Natural killer cell (primary cell): ENCODE data around the gene MTMR6. TPM values are rescaled to one million over a fixed set of nuclear protein-coding genes. Genes with fewer than 3 reads are reported as not detected.

ENCODE experiments used
- ATAC-seq, 3 donors: fragments of 150-1000 bp in 2 of 3; fragments of 200-7000 bp in 1 of 3; cut with Tn5 transposase; 1 replicate in 1 of 3; 2 replicates in 2 of 3; pipeline ENCODE4 v1.10.0; 2021; ENCODE audit warnings: mild to moderate bottlenecking in 2 of 3, moderate library complexity in 2 of 3
- DNase-seq, 2 donors: peaks; one replicate each; pipeline versions ENCODE4 v3.0.0 to v3.0.0-alpha.2; 2013 to 2021; ENCODE audit warnings: mixed read lengths in 1 of 2
- H3K27ac ChIP-seq: one replicate; pipeline ENCODE4 v1.5.1; 2013; ENCODE audit warnings: mild to moderate bottlenecking, low read length
- H3K27me3 ChIP-seq: one replicate; pipeline ENCODE4 v1.6.1; 2013; ENCODE audit warnings: low read length; ENCODE audit not compliant: control insufficient read depth, insufficient read depth
- H3K36me3 ChIP-seq: one replicate; pipeline ENCODE4 v1.6.1; 2013; ENCODE audit warnings: low read length; ENCODE audit not compliant: control insufficient read depth, insufficient read depth
- H3K4me1 ChIP-seq: one replicate; pipeline ENCODE4 v1.6.1; 2013; ENCODE audit warnings: low read length; ENCODE audit not compliant: control insufficient read depth, insufficient read depth
- H3K4me3 ChIP-seq: one replicate; pipeline ENCODE4 v1.5.1; 2013; ENCODE audit warnings: low read length
- H3K9me3 ChIP-seq: one replicate; pipeline ENCODE4 v1.6.1; 2013; ENCODE audit warnings: low read length; ENCODE audit not compliant: control insufficient read depth, insufficient read depth
- H3K27ac Mint-ChIP-seq, 2 donors: one replicate each; pipeline ENCODE4 v1.8.0; 2022; ENCODE audit warnings: mild to moderate bottlenecking in 2 of 2, mixed read lengths in 2 of 2, moderate library complexity in 1 of 2
- H3K27me3 Mint-ChIP-seq, 2 donors: one replicate each; pipeline ENCODE4 v1.8.0; 2022; ENCODE audit warnings: low read depth in 2 of 2, mixed read lengths in 2 of 2
- H3K36me3 Mint-ChIP-seq: one replicate; pipeline ENCODE4 v1.8.0; 2022; ENCODE audit warnings: mixed read lengths
- H3K4me1 Mint-ChIP-seq, 2 donors: one replicate each; pipeline ENCODE4 v1.8.0; 2022; ENCODE audit warnings: mixed read lengths in 2 of 2
- H3K4me3 Mint-ChIP-seq: one replicate; pipeline ENCODE4 v1.8.0; 2022; ENCODE audit warnings: mild to moderate bottlenecking, moderate library complexity, mixed read lengths
- H3K9me3 Mint-ChIP-seq, 2 donors: one replicate each; pipeline ENCODE4 v1.8.0; 2022; ENCODE audit warnings: mixed read lengths in 2 of 2
- CTCF ChIP-seq: fragments of 200-600 bp; IDR thresholded peaks from one replicate; pipeline ENCODE4 v1.8.0; 2022; ENCODE audit warnings: antibody characterized with exemption
- WGBS: methylation state at CpG from one replicate; pipeline ENCODE4 v1.1.7; 2013; ENCODE audit warnings: missing lambda C conversion rate; ENCODE audit not compliant: insufficient coverage; 5-methylcytosine and 5-hydroxymethylcytosine counted together
- intact Hi-C: fragments of 100-400 bp; cut with micrococcal nuclease; formaldehyde crosslinking; loops from one replicate; pipeline ENCODE4 v1.14.2; 2022
- total RNA-seq, 4 donors: library from RNA; stranded (reverse); fragments of 120-200 nt in 1 of 4; gene quantifications; one replicate each; pipeline versions ENCODE4 v1.2.3 to v1.2.4, GENCODE V29; 2013 to 2022

The MTMR6 gene
- total RNA-seq, 3 donors from 2014 or later (not counting 1 experiment from before 2014, with no cell fraction given): 16.4 to 18.1 (median 17.3) TPM

- no peaks in the 10 kb centered on the region for H3K4me1 ChIP-seq
- H3K4me3 Mint-ChIP-seq: no peak overlapping the region
- H3K36me3 ChIP-seq: no peaks in the 10 kb centered on the region
- no peaks in the 10 kb centered on the region for H3K27me3 ChIP-seq
- peaks cover 0 to 7% of the 10 kb centered on the region in 2 donors for H3K27me3 Mint-ChIP-seq
- no peak overlapping the region for H3K27ac ChIP-seq
- no peaks in the 10 kb centered on the region for H3K9me3 Mint-ChIP-seq
- no peak overlapping the region for H3K27ac Mint-ChIP-seq
- H3K9me3 ChIP-seq: no peaks in the 10 kb centered on the region
- H3K4me1 Mint-ChIP-seq: peaks cover 9 to 12% of the 10 kb centered on the region in 2 donors
- no peaks in the 10 kb centered on the region for H3K36me3 Mint-ChIP-seq
- no peak for DNase-seq
- intact Hi-C loops: loop anchor here (2.0 kb wide), 1 partner anchor 141 kb away; no protein-coding TSS in a partner anchor
- no peak overlapping the region for H3K4me3 ChIP-seq
- no peak for ATAC-seq
- WGBS: 89% methylated on average over 1 of the region's 1 CpG
- no peak for TF ChIP-seq CTCF
These were observed 53.4 kb downstream of the MTMR6 start for GRCh38 chr13:25233861-25234260.

- Mint-ChIP-seq H3K4me3 (no peak overlapping the region), H3K9me3 (no peaks in the 10 kb centered on the region), H3K4me1 (peaks cover 9 to 12% of the 10 kb centered on the region in 2 donors), H3K27ac (no peak overlapping the region), H3K27me3 (peaks cover 0 to 9% of the 10 kb centered on the region in 2 donors), H3K36me3 (no peaks in the 10 kb centered on the region)
- H3K36me3 ChIP-seq: no peaks in the 10 kb centered on the region
- H3K9me3 ChIP-seq: no peaks in the 10 kb centered on the region
- intact Hi-C loops: loop anchor here (2.0 kb wide), 1 partner anchor 142 kb away; no protein-coding TSS in a partner anchor
- WGBS: 14% methylated on average over 2 of the region's 2 CpGs
- H3K27ac ChIP-seq: no peak overlapping the region
- DNase-seq: peak in 1 of 2 donors; percentile 45
- H3K4me1 ChIP-seq: no peaks in the 10 kb centered on the region
- TF ChIP-seq CTCF: peak; percentile 64
- peak in 2 of 3 donors; percentile 40 to 60 for ATAC-seq
- no peak overlapping the region for H3K4me3 ChIP-seq
- H3K27me3 ChIP-seq: no peaks in the 10 kb centered on the region
These were observed 54.3 kb downstream of the MTMR6 start for GRCh38 chr13:25232937-25233515.

GRCh38 chr13:25231517-25231916 is 55.8 kb downstream of the MTMR6 start:
- Mint-ChIP-seq H3K27me3 (peaks cover 0 to 12% of the 10 kb centered on the region in 2 donors), H3K9me3 (no peaks in the 10 kb centered on the region), H3K27ac (no peak overlapping the region), H3K4me3 (no peak overlapping the region), H3K36me3 (no peaks in the 10 kb centered on the region), H3K4me1 (peaks cover 7 to 9% of the 10 kb centered on the region in 2 donors)
- Histone ChIP-seq H3K27ac (no peak overlapping the region), H3K27me3 (no peaks in the 10 kb centered on the region), H3K9me3 (no peaks in the 10 kb centered on the region), H3K4me3 (no peak overlapping the region), H3K4me1 (no peaks in the 10 kb centered on the region), H3K36me3 (no peaks in the 10 kb centered on the region)
- no peak for DNase-seq
- 34% methylated on average over 5 of the region's 5 CpGs for WGBS
- intact Hi-C loops: no loop called here
- no peak for TF ChIP-seq CTCF
- ATAC-seq: no peak

- no peaks in the 10 kb centered on the region for H3K9me3 ChIP-seq
- no peaks in the 10 kb centered on the region for H3K36me3 Mint-ChIP-seq
- 92% methylated on average over 15 of the region's 15 CpGs for WGBS
- no peak for ATAC-seq
- TF ChIP-seq CTCF: no peak
- H3K27ac Mint-ChIP-seq: no peak overlapping the region
- peaks cover under 1% of the 10 kb centered on the region in 2 donors for H3K4me1 Mint-ChIP-seq
- intact Hi-C loops: no loop called here
- H3K27ac ChIP-seq: no peak overlapping the region
- H3K27me3 Mint-ChIP-seq: peaks cover 22 to 23% of the 10 kb centered on the region in 2 donors
- no peak overlapping the region for H3K4me3 ChIP-seq
- no peak for DNase-seq
- H3K36me3 ChIP-seq: no peaks in the 10 kb centered on the region
- no peaks in the 10 kb centered on the region for H3K27me3 ChIP-seq
- H3K4me1 ChIP-seq: no peaks in the 10 kb centered on the region
- no peaks in the 10 kb centered on the region for H3K9me3 Mint-ChIP-seq
- H3K4me3 Mint-ChIP-seq: no peak overlapping the region
These were observed 59.6 kb downstream of the MTMR6 start for GRCh38 chr13:25227690-25228089.
